ENCODE data around the gene TTC22.

GRCh38 chr1:54826226-54826816, 25.2 kb upstream of the TTC22 start:
- TF ChIP-seq CTCF (IDR thresholded peaks at IDR 0.05) = no peak
- no peak for TF ChIP-seq POLR2AphosphoS5 (IDR thresholded peaks at IDR 0.05)

Data from esophagus muscularis mucosa (tissue), 3 donors.